Panc1 (cell line): ENCODE results near the gene TAAR9. TPM values are rescaled to one million over a fixed set of nuclear protein-coding genes. Genes with fewer than 3 reads are reported as not detected.

Experiments
- ATAC-seq: fragments of 200-7000 bp; cut with Tn5 transposase; 2 replicates; pipeline ENCODE4 v1.9.1; 2020; ENCODE audit warnings: mild to moderate bottlenecking, moderate library complexity
- BruUV-seq: library from RNA; stranded (reverse); fragments of 400-500 nt; replicated peaks from 2 replicates; lab custom pipeline; 2021; lab: Mats Ljungman, UMichigan
- CTCF ChIA-PET: fragments of 300-600 bp; sonication (Branson Sonifier 250); formaldehyde crosslinking; loops from one replicate; lab custom pipeline; 2022; ENCODE audit warnings: antibody characterized with exemption; lab: Charles Lee
- POLR2A ChIA-PET: fragments of 300-600 bp; sonication (Branson Sonifier 250); formaldehyde crosslinking; loops from one replicate; lab custom pipeline; 2022; ENCODE audit warnings: antibody characterized with exemption; lab: Charles Lee
- DNase-seq: peaks from one replicate; pipeline ENCODE4 v3.0.0-alpha.2; 2010; ENCODE audit warnings: low read depth, low spot score
- H3K27ac ChIP-seq: 2 replicates; pipeline ENCODE4 v1.5.1; 2011; ENCODE audit warnings: mild to moderate bottlenecking, low read length, inconsistent platforms
- H3K27me3 ChIP-seq: fragments of 200-500 bp; sonication (Bioruptor generic); 2 replicates; pipeline ENCODE4 v1.6.0; 2014; ENCODE audit warnings: low read length, inconsistent platforms; ENCODE audit not compliant: control insufficient read depth, insufficient read depth
- H3K36me3 ChIP-seq: fragments of 200-500 bp; sonication (Bioruptor generic); 2 replicates; pipeline ENCODE4 v1.5.1; 2014; ENCODE audit warnings: inconsistent platforms, mild to moderate bottlenecking, low read length, moderate library complexity; ENCODE audit not compliant: control insufficient read depth, insufficient read depth
- H3K4me1 ChIP-seq: 2 replicates; pipeline ENCODE4 v1.5.1; 2011; ENCODE audit warnings: inconsistent platforms, mild to moderate bottlenecking, low read length, moderate library complexity; ENCODE audit not compliant: control insufficient read depth, insufficient read depth
- H3K4me3 ChIP-seq, 2 experiments: 2 replicates each; pipeline ENCODE4 v1.5.1; 2011 to 2012; ENCODE audit warnings: low read depth in 2 of 2, low read length in 2 of 2, mild to moderate bottlenecking in 2 of 2, inconsistent platforms in 1 of 2, moderate library complexity in 1 of 2
- H3K9me3 ChIP-seq: fragments of 200-500 bp; sonication (Bioruptor generic); 2 replicates; pipeline ENCODE4 v1.5.1; 2014; ENCODE audit warnings: low read depth, mild to moderate bottlenecking, inconsistent platforms, low read length, moderate library complexity; ENCODE audit not compliant: control insufficient read depth, insufficient read depth
- CTCF ChIP-seq: fragments of 450-650 bp; IDR thresholded peaks from 2 replicates; pipeline ENCODE4 v1.5.1; 2017; ENCODE audit warnings: mild to moderate bottlenecking
- POLR2AphosphoS5 ChIP-seq: IDR thresholded peaks from 2 replicates; pipeline ENCODE4 v1.6.1; 2012; ENCODE audit warnings: mild to moderate bottlenecking, low read depth, low read length, moderate library complexity
- SIN3A ChIP-seq: IDR thresholded peaks from 2 replicates; pipeline ENCODE4 v1.6.1; 2012; ENCODE audit warnings: low read depth, mild to moderate bottlenecking, low read length, moderate library complexity, borderline replicate concordance; ENCODE audit not compliant: insufficient read depth
- TCF7L2 ChIP-seq: IDR thresholded peaks from 2 replicates; pipeline ENCODE4 v1.6.1; 2011; ENCODE audit warnings: mild to moderate bottlenecking, low read depth, low read length, inconsistent platforms
- in situ Hi-C: cut with HindIII; loops from 2 replicates; pipeline ENCODE4 v1.10.0; 2016; ENCODE audit warnings: low sequenced_read_pairs, low pct_unique_long_range_greater_than_20kb
- intact Hi-C: fragments of 100-400 bp; cut with micrococcal nuclease; formaldehyde crosslinking; loops from one replicate; pipeline ENCODE4 v1.10.0; 2022; ENCODE audit not compliant: unreplicated experiment
- total RNA-seq: library from RNA; stranded (reverse); gene quantifications from one replicate; pipeline ENCODE4 v1.2.1, GENCODE V29; 2021; ENCODE audit not compliant: unreplicated experiment
- TF ChIP-seq, protein P1 (sequence below), 2 experiments: IDR thresholded peaks; 2 replicates each; pipeline ENCODE4 v1.6.1; 2011 to 2012; ENCODE audit warnings: low read depth in 2 of 2, control low read depth in 1 of 2, low read length in 1 of 2, mild to moderate bottlenecking in 1 of 2, moderate library complexity in 1 of 2; ENCODE audit not compliant: insufficient read depth in 1 of 2

The TAAR9 gene
- total RNA-seq, 1 experiment from 2014 or later: not detected

DNA sequence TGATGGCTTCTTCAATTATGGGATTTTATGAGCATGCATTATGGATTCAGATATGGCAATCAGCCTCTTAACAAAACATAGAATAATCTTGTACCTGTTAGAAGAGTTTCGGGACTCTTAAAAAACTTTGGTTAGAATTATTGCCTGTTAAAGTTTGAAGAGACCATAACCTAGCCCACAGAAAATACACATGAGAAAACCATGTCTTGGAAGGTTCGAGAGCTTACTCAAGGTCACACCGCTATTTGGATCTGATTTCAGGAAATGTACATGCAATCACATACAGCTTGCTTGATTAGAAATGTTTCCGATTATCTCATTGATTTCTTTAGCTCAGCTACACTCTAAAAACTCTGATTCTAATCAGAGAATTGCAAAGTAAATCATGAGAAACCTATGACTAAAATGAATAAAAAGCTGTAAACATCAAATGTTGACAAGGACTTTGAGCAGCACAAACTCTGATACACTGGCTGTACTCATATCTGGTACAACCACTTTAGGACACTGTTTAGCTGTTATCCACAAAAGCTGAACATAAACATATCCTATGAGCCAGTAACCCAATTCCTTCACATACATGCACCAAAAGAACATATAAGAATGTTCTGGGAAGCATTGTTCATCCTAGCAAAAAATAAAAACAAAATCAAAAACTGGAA is 41.4 kb upstream of the TAAR9 start:
- no peak overlapping the region for H3K4me3 ChIP-seq
- in situ Hi-C loops: no loop called here
- DNase-seq: no peak
- no TSS peak for BruUV-seq
- ChIA-PET POLR2A (no interaction called here), CTCF (interaction anchor here (0.6 kb wide), 1 partner anchor 198 kb away, joined by 3 read pairs; no protein-coding TSS in a partner anchor)
- no peaks in the 10 kb centered on the region for H3K4me1 ChIP-seq
- H3K9me3 ChIP-seq: no peaks in the 10 kb centered on the region
- TF ChIP-seq TCF7L2 (no peak), SIN3A (no peak), POLR2AphosphoS5 (no peak), CTCF (no peak)
- TF ChIP-seq, protein P1, sequence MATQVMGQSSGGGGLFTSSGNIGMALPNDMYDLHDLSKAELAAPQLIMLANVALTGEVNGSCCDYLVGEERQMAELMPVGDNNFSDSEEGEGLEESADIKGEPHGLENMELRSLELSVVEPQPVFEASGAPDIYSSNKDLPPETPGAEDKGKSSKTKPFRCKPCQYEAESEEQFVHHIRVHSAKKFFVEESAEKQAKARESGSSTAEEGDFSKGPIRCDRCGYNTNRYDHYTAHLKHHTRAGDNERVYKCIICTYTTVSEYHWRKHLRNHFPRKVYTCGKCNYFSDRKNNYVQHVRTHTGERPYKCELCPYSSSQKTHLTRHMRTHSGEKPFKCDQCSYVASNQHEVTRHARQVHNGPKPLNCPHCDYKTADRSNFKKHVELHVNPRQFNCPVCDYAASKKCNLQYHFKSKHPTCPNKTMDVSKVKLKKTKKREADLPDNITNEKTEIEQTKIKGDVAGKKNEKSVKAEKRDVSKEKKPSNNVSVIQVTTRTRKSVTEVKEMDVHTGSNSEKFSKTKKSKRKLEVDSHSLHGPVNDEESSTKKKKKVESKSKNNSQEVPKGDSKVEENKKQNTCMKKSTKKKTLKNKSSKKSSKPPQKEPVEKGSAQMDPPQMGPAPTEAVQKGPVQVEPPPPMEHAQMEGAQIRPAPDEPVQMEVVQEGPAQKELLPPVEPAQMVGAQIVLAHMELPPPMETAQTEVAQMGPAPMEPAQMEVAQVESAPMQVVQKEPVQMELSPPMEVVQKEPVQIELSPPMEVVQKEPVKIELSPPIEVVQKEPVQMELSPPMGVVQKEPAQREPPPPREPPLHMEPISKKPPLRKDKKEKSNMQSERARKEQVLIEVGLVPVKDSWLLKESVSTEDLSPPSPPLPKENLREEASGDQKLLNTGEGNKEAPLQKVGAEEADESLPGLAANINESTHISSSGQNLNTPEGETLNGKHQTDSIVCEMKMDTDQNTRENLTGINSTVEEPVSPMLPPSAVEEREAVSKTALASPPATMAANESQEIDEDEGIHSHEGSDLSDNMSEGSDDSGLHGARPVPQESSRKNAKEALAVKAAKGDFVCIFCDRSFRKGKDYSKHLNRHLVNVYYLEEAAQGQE (IDR thresholded peaks at IDR 0.05; ENCODE audit: insufficient read depth in 1 of 2, low read depth in 2 of 2, low read length in 1 of 2): no peak
- no peaks in the 10 kb centered on the region for H3K27me3 ChIP-seq
- intact Hi-C loops: no loop called here
- ATAC-seq: no peak
- H3K36me3 ChIP-seq: peaks cover 11% of the 10 kb centered on the region
- no peak overlapping the region for H3K27ac ChIP-seq

GRCh38 chr6:132498638-132499037 is 39.4 kb upstream of the TAAR9 start:
- POLR2A ChIA-PET: interaction anchor here (0.6 kb wide), 1 partner anchor 31 kb away, joined by 7 read pairs; no protein-coding TSS in a partner anchor
- Histone ChIP-seq H3K27ac (no peak overlapping the region), H3K36me3 (peaks cover 12% of the 10 kb centered on the region), H3K9me3 (no peaks in the 10 kb centered on the region), H3K4me3 (no peak overlapping the region), H3K4me1 (no peaks in the 10 kb centered on the region), H3K27me3 (no peaks in the 10 kb centered on the region)
- BruUV-seq: no TSS peak
- no peak for TF ChIP-seq POLR2AphosphoS5
- TF ChIP-seq, protein P1 (IDR thresholded peaks at IDR 0.05; ENCODE audit: insufficient read depth in 1 of 2, low read depth in 2 of 2, low read length in 1 of 2): no peak
- TF ChIP-seq SIN3A: no peak
- no peak for TF ChIP-seq CTCF
- no peak for TF ChIP-seq TCF7L2
- no peak for DNase-seq
- in situ Hi-C loops (no loop called here), intact Hi-C loops (no loop called here)
- no peak for ATAC-seq
- CTCF ChIA-PET: no interaction called here
